ENCODE measurements around the gene COA7.
"Not testable (repeated sequence)": the region's sequence is repeated elsewhere in the genome, so short reads cannot be mapped to it uniquely, and the experiment has no call there.

COA7 gene

DNA sequence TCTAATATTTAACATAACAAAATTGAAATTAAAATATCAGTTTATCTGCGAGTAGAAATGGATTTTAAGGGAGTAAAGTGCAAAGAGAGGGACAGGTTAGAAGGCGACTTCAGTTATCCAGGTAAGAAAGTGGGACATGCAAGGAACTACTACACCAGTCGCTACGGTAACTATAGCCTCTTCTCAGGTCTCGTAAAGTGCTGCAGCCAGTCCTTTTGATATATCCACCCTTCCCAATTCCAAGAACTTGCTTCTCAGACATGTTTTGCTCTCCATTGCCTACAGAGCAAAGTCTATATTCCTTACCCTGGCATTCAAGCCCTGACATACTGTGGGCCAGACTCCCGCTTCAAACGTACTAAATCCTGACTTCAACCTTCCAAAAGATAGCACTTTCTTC is 2.5 kb downstream of the COA7 start:
- no peak overlapping the region for H3K4me3 ChIP-seq (ENCODE audit: low read depth, low read length)
- TF ChIP-seq, protein P1, sequence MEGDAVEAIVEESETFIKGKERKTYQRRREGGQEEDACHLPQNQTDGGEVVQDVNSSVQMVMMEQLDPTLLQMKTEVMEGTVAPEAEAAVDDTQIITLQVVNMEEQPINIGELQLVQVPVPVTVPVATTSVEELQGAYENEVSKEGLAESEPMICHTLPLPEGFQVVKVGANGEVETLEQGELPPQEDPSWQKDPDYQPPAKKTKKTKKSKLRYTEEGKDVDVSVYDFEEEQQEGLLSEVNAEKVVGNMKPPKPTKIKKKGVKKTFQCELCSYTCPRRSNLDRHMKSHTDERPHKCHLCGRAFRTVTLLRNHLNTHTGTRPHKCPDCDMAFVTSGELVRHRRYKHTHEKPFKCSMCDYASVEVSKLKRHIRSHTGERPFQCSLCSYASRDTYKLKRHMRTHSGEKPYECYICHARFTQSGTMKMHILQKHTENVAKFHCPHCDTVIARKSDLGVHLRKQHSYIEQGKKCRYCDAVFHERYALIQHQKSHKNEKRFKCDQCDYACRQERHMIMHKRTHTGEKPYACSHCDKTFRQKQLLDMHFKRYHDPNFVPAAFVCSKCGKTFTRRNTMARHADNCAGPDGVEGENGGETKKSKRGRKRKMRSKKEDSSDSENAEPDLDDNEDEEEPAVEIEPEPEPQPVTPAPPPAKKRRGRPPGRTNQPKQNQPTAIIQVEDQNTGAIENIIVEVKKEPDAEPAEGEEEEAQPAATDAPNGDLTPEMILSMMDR (IDR thresholded peaks at IDR 0.05; ENCODE audit: low read depth, low read length), result no peak

DNA sequence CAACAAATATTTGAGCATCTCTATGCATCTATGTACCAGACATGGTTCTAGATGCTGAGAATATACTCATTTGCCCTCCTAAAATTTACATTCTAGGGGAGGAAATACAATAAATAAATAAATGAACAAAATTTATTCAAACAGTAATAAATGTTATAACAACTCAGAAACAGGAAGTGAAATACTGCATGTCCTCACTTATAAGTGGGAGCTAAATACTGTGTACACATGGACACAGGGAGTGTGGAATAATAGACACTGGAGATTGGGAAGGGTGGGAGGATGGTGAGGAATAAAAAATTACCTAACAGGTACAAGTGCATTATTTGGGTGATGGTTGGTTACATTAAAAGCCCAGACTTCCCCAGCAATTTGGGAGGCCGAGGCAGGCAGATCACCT is 4.3 kb downstream of the COA7 start:
- TF ChIP-seq, protein P1 (IDR thresholded peaks at IDR 0.05; ENCODE audit: low read depth, low read length), result no peak
- H3K4me3 ChIP-seq (ENCODE audit: low read depth, low read length), result no peak overlapping the region

DNA sequence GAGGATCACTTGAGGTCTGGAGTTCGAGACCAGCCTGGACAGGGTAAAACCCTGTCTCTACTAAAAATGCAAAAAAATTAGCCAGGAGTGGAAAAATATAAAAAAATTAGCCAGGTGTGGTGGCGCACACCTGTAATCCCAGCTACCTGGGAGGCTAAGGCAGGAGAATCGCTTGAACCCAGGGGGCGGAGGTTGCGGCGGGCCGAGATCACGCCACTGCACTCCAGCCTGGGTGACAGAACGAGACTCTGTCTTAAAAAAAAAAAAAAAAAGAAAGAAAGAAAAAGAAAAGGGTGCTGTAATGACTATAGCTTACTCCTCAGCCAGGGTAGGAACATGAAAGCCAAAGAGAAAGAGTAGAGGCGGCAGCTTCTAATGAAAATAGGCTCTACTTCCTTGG is 4.8 kb downstream of the COA7 start:
- not testable (repeated sequence) for H3K4me3 ChIP-seq (ENCODE audit: low read depth, low read length)

DNA sequence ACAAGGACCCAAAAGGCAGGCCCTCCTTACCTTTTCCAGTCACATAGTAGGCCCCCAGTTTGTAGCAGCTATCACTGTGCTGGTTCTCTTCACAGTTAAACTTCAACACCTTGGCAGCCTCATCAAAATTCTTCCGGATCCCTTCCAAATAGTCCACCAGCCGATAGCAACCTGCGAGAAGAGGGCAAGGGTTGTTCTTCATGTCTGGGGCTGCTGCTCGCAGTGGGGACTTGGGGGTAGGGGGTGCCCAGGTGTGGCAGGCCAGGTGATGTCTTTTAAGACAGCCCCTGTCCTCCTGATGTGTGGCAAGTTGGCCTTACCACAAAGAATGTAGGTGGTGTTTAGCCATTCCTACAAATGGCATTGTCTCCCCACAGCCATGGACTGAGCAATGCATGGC is 5.5 kb downstream of the COA7 start:
- TF ChIP-seq, protein P1 (IDR thresholded peaks at IDR 0.05; ENCODE audit: low read depth, low read length), result no peak

DNA sequence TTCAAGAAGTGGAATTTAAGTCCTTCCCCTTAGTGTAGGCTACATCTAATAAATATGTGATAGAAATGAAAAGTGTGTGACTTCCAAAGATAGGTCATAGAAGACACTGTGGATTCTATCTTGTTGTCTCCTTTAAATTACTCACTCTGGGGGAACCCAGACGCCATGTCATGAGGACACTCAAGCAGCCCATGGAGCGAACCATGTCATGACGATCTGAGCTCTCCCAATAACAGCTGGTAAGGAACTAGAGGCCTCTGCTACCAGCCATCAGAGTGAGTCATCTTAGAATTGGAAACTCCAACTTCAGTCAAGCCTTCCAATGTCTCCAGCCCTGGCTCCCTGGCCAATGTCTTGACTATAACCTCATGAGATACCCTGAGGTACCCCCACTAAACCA is 6.3 kb downstream of the COA7 start:
- no peak overlapping the region for H3K4me3 ChIP-seq (ENCODE audit: low read depth, low read length)
- TF ChIP-seq, protein P1 (IDR thresholded peaks at IDR 0.05; ENCODE audit: low read depth, low read length), result no peak

More for the DNA sequence above, 5.5 kb downstream of the COA7 start:
- no peak overlapping the region for H3K4me3 ChIP-seq (ENCODE audit: low read depth, low read length)

DNA sequence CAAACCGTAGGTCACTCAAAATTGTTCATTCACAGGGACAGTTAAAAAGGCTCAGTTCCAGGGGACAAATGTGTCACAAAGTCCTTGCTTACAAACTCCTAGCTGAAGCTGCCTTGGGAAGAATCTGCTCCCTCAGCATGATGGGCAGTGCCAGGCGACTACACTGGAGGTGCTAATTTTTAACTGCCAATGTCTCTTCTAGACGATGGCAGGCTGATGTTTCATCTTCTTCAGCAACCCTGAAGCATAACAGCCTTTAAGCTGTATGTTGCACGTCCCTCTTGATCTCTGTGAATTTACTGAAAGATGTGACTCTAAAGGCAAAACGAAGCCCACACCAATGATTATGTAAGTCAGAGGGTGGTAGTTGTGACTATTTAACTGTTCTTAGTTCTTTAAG is 11.3 kb downstream of the COA7 start:
- TF ChIP-seq, protein P1 (IDR thresholded peaks at IDR 0.05; ENCODE audit: low read depth, low read length), result no peak

DNA sequence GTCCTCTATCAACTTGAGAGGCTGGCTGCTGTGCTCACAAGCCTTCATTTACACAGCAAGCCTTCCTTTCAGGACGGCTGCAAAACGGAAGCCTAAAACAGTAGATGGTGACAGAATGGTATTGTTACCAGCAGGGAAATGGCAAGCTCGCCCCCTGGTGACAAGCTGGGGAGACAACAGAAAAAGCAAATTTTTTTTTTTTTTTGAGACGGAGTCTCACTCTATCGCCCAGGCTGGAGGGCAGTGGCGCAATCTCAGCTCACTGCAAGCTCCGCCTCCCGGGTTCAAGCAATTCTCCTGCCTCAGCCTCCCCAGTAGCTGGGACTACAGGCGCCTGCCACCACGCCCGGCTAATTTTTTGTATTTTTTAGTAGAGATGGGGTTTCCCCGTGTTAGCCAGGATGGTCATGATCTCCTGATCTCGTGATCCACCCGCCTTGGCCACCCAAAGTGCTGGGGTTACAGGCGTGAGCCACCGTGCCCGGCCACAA is 11.8 kb downstream of the COA7 start:
- TF ChIP-seq, protein P1 (IDR thresholded peaks at IDR 0.05; ENCODE audit: low read depth, low read length), result peak; percentile 69
- not testable (repeated sequence) for H3K4me3 ChIP-seq (ENCODE audit: low read depth, low read length)

More for the DNA sequence above, 11.3 kb downstream of the COA7 start:
- no peak overlapping the region for H3K4me3 ChIP-seq (ENCODE audit: low read depth, low read length)

DNA sequence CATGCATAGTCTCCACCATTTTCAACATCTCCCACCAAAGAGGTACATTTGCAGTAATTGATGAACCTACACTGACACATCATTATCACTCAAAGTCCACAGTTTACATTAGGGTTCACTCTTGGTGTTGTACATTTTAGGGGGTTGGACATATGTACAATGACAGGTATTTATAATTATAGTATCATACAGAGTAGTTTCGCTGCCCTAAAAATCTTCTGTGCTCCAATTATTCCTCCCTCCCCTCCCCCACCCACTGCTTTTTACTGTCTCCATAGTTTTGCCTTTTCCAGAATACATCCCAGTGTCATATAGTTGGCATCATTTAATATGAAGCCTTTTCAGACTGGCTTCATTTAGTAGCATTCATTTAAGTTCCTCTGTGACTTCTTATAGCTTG is 13.6 kb downstream of the COA7 start:
- TF ChIP-seq, protein P1 (IDR thresholded peaks at IDR 0.05; ENCODE audit: low read depth, low read length), result no peak
- no peak overlapping the region for H3K4me3 ChIP-seq (ENCODE audit: low read depth, low read length)

All from WI38 (cell line).